Skin of body (tissue), 2 donors: ENCODE measurements around the gene PTPN3. TPM values are rescaled to one million over a fixed set of nuclear protein-coding genes. Genes with fewer than 3 reads are reported as not detected.
"Not testable (repeated sequence)": the region's sequence is repeated elsewhere in the genome, so short reads cannot be mapped to it uniquely, and the experiment has no call there.

Source experiments
- DNase-seq: peaks from one replicate; lab custom pipeline; 2025; lab: John Stamatoyannopoulos, UW
- total RNA-seq: library from RNA; depleted of rRNA; stranded (reverse); fragments of >200 nt; gene quantifications from one replicate; pipeline ENCODE4 v1.2.3, GENCODE V29; 2014

The PTPN3 gene, protein sequence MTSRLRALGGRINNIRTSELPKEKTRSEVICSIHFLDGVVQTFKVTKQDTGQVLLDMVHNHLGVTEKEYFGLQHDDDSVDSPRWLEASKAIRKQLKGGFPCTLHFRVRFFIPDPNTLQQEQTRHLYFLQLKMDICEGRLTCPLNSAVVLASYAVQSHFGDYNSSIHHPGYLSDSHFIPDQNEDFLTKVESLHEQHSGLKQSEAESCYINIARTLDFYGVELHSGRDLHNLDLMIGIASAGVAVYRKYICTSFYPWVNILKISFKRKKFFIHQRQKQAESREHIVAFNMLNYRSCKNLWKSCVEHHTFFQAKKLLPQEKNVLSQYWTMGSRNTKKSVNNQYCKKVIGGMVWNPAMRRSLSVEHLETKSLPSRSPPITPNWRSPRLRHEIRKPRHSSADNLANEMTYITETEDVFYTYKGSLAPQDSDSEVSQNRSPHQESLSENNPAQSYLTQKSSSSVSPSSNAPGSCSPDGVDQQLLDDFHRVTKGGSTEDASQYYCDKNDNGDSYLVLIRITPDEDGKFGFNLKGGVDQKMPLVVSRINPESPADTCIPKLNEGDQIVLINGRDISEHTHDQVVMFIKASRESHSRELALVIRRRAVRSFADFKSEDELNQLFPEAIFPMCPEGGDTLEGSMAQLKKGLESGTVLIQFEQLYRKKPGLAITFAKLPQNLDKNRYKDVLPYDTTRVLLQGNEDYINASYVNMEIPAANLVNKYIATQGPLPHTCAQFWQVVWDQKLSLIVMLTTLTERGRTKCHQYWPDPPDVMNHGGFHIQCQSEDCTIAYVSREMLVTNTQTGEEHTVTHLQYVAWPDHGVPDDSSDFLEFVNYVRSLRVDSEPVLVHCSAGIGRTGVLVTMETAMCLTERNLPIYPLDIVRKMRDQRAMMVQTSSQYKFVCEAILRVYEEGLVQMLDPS
- 13.3 TPM for total RNA-seq

DNA sequence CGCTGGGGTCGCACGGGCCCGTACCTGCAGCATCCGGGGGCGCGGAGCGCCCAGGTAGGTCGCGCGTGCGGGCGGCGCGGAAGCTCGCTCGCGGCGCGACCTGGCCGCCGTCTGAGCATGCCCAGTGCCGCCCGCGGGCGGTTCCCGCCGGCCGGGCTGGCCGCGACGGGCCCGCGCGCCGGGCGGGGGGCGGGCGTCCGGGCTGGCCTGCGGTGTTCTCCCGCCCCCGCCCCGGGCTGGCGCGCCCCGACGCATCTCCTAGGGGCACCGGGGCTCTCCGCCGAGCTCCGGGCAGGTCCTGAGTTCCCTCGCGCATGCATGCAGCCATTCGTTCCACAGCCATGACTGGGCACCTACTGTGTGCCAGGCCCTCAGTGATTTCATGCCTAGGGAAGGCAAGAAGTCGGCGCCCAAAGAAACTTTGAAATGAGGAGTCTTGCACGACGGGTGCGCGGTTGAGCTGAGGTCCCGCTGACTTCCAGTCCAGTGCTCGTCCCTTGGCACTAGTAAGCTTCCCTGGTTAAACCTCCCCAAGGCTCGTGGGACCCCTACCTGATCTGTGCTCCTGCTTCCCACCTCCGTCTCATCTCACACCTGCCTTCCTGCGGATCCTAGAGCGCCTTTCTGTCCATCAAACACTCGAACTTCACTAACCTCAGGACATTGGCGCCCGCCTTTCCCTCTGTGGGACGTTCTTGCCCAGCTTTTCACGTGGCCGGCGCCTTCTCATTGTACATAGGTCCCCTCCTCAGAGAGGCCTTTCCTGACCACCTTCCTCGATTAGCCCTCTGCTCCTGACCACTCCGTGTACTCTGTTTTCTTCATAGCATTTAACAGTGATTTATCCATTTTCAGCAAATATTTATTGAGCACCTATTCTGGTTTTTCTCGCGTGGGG, at the start of gene PTPN3:
Gene PTPN3, minus strand, starts transcription at position 113 of the 898 bp plus-strand sequence. CDS start 34,873 bp downstream, outside the sequence.
- no peak for DNase-seq

DNA sequence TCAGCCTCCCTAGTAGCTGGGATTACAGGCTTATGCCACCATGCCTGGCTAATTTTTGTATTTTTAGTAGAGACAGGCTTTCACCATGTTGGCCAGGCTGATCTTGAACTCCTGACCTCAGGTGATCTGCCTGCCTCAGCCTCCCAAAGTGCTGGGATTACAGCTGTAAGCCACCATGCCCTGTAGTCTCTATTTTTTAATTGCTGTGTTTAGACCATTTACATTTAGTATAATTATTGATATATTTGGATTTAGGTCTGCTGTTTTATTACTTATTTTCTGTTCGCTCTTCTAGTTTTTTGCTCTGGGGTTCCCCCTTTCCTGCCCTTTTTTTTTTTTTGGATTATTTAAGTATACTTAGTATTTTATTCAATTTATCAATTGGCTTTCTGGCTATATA, 46.8 kb upstream of the PTPN3 start:
- not testable (repeated sequence) for DNase-seq

DNA sequence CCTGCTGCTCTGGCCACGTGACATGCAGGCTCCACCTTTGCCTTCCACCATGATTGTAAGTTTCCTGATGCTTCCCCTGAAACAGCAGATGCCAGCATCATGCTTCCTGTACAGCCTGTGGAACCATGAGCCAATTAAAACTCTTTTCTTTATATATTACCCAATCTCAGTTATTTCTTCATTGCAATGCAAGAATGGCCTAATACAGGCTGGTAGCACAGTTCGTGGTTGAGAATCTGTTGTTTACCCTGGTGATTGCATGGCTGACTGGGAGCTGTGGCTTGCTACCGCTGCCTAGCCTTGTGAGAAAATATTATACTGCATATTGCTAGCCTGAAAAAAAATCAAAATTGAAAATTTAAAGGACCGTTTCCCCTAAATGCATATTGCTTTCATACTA, 44.8 kb upstream of the PTPN3 start:
- DNase-seq, result no peak

DNA sequence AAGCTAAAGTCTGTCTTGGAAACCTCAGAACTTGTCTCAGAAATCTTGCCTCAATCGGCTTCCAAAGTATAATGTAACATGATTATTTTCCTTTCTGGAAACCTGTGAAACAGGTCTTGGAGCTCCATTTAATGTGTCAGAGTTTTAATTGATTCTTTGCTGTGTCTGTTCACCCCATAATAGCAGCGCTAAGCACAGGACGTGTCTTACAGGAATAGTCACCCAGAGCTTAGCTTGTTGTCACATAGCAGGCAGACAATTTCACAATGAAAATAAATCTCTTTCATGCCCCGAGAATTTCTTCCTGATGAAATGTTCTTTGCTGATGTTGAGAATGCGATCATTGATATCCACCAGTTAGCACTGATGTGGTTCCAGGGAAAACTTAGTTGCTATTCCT, 40.2 kb upstream of the PTPN3 start:
- DNase-seq, result no peak

DNA sequence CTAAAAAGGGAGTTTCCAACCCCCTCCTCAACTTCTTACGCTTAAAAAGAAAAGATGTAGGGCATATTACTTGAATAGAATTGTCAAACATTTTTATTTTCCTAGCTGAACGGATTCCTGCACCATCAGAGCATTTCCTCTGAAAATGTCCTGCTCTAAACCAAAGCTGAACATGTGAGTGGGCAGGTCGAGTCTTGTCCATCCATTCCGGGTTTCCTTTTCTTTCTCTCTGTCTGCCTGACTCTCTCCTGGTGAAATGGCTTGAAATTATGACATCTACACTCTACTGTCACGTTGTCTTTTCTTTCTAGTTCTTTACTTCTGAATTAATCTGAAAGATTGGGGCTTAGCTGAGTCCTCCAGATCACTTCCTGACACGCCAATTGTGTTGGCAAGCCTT, 39.2 kb upstream of the PTPN3 start:
- DNase-seq, result no peak

DNA sequence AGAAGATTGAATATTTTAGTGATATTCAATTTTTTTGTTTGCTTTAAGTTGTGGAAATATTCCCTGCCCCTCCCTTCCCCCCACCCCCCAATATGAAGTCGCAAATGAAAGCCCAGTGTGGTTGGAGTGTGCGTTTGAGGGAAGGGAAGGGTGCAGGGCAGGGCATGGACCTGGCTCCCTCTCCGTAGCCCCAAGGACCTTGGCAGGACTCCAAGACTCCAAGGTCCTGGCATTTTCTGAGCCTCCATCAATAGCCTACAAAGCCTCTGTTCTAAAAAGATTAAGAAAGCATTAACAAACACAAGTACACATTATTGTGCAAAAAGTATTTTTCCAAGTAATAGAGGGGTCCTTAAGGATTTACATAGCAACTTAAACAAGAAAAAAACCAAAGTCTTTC, 38.8 kb upstream of the PTPN3 start:
- no peak for DNase-seq

DNA sequence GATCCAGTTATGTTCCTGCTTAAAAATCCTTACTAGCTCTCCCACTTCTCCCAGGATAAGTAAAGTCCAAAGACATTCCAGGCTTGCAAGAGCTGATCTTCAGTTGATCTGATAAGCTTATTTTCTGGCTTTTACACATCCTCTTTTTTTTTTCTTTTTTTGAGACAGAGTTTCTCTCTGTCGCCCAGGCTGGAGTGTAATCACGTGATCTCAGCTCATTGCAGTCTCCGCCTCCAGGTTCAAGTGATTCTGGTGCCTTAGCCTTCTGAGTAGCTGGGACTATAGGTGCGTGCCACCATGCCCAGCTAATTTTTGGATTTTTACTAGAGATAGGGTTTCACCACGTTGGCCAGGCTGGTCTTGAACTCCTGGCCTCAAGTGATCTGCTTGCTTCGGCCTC, 37.3 kb upstream of the PTPN3 start:
- no peak for DNase-seq

DNA sequence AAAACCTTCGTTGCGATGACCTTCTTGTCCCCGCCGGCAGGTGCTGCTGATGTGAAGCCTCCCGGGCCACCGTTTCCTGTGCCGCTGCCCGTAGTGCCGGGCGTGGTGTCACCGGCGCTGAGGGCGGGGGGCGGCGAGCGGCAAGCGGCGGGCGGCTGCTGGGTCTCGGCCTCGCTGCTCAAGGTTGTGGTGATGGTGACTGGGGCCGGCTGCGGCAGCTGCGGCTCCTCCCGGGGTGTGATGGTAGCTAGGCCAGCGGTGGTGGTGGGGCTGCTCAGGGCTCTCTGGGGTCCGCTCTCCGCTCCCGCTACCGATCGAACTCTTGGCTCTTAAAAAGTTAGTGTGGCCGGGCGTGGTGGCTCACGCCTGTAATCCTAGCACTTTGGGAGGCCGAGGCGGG, 36.0 kb upstream of the PTPN3 start:
- no peak for DNase-seq

DNA sequence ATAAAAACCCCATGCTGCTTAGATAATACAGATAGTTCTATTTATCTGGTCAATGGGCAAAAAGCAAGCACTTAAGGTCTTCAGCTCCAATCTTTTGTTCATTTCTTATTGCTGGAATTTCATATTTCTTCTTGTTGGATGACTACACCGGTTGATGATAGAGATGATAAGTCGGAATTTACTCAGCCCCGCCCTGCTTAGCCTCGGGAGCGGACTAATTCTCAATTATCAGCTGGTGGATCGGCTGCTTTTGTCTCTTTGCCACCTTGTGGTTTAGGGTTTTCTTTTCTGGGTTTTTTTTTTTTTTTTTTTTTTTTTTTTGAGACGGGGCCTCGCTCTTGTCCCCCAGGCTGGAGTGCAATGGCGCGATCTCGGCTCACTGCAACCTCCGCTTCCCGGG, 34.5 kb upstream of the PTPN3 start:
- DNase-seq, result not testable (repeated sequence)

DNA sequence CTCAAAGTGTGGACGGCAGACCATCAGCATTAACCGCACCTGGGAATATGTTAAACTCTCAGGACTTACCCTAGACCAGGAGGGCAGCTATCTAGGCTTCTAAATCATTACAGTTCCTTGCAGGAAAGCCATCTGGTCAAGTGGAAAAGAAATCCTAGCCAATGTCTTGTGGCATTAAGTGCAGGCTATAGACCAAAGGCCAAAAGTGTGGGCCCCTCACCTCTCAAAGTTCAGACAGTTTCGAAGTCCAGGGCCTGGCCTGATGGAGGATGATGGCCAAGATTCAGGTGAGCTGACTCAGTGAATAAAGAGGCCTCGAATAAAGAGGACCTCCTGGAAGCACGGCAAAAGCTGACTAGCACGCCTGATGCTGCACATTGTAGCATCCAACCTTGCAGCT, 24.0 kb upstream of the PTPN3 start:
- no peak for DNase-seq

DNA sequence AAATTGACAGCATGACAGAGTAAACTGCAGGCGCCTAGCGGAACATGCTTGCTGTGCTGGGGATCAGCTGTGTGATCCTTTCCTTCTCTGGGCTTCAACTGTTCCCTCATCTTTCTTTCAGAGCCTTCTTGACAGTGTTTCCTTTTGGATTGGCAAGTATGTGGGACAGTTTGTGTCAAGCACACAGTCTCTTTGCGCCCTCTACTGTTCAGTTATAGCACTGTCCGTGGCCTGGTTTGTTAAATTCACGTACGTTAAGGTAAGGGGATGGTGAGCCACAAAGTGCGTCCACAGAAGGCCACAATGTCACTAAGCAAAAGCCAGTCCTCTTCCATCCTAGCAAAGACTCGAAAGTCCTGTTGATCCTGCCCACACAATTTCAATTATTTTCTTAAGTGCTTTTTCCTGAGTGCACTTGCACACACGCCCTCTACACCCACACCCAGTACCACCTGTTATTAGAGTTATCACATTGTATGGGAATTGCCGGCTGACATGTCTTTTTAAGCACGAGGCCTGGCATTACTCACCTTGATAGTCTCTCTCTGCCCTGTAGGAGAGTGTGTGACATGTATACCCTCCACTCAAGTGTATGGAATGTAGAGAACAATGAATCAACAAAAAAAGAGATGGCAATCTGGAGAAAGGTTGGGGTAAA, 22.5 kb upstream of the PTPN3 start:
- DNase-seq, result peak; percentile 69

DNA sequence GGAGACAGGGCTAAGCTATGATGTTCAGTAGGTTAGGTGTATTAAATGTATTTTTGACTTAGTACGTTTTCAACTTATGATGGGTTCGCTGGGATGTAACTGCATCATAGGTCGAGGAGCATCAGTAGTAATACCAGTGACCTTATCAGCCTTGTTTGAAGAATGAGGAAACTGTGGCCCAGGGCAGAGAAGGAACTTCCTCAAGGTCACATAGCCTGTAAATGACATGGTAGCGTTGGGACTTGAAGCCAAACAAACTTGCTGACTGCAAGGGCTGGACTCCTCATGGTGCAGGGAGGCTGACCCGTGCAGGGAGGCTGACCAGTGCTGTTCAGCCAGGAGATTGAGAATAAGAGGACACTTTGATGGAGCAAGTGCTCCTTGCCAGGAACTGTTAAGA, 21.3 kb upstream of the PTPN3 start:
- no peak for DNase-seq

DNA sequence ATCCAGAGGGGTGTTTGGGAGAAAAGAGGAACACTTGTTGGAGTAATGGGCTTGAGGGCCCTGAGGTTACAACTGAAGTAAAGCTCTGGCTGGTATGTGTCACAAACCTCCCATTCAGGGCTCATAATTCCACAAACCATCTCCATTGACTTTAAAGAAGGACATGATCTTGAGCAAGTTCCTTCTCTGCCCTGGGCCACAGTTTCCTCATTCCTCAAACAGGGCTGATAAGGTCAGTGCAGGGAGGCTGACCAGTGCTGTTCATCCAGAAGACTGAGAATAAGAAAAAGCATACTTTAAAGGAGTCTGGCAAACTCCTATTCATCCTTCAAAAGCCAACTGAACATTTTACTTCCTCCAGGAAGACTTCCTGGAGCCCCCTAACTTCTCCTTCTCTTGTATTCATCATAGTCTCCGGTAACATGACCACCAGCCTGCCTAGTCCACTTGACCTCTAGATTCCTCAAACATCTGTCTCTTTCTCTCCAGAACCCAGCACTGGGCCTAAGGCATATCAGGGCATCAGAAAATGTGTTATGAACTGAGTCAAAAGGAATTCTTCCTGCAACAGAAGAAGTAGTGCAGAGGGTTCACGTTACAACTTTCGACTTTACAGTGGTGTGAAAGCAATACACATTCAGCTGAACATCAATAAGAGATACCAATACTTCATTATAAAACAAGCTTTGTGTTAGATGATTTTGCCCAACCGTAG, 20.7 kb upstream of the PTPN3 start:
- no peak for DNase-seq

DNA sequence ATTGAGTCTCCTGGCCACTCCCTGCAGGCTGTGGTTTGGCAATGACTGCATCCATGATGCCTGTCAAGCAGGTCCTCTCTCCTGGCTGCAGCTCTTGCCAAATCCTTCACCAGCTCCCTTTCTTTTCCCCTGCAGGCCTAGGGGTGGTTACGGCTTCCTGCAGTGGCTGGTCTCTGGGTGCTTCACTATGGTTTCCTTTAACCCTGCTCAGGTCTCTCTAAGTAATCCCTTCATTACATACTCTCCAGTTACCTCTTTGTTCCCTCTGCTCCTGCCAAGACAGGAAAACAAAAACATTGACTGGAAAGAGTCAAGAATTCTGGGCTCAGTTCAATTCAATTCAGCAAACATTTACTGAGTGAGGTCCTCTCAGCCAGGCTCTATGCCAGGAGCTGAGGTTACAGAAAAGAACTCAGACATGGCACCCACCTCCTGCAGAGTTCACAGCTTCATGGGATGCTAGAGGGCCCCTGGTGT, 19.8 kb upstream of the PTPN3 start:
- DNase-seq, result no peak

DNA sequence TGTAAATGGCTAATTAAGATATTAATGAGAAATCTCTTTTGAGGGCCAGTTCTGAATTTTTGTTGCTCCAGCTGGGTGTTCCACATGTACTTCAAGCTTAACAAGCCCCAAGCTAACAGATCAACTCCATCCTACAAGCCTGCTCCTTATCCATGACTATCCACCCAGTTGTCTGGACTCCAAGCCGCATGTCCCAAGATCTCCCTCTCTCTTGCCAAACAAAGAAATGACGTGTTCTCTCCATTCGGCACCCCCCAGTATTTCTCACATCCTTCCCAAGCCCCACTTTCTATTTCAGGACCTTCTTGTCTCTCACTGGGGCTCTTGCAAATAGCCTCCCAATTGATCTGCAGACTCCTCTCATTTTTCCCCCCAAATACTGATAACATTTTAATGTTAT, 15.8 kb upstream of the PTPN3 start:
- no peak for DNase-seq

DNA sequence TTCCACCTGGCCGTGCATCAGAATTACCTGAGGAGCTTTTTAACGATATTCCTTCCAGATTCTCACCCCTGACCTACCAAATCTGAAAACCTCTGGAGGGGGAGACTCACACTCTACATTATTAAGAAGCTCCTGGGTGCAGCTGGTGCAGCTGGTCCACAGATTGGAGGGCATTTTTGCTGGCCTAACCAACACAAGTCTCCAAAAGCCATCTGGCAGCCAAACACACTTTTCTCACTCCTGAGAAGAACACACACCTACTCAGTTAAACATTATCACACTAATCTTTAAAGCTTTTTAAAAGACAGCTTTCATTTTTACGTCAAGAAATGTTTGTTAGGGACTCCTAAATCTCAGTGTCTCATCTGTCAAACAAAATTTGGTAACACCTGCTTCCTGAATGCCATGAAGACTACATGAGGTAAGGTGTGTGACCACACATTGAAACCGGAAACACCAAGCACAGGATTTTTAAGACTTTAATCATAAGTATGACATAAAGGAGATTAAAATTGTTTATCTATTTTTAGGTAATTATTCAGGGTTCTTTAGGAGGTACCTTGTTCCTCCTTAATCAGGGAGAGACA, 14.2 kb upstream of the PTPN3 start:
- no peak for DNase-seq

DNA sequence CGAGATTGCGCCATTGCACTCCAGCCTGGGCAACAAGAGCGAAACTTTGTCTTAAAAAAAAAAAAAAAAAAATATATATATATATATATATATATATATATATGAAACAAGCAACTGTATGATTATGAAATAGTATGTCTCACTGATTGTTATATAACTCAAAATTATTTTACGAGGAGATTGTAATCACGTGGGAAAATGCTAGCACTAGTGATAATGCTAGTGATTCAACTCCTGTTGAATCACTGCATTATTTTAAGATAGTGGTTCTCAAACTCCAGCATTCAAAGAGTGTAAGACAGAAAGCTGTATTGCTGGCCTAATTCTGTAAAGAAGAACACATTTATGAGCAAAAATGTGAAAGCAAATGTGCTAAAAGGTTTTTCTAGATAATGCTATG, 12.4 kb upstream of the PTPN3 start:
- DNase-seq, result no peak

DNA sequence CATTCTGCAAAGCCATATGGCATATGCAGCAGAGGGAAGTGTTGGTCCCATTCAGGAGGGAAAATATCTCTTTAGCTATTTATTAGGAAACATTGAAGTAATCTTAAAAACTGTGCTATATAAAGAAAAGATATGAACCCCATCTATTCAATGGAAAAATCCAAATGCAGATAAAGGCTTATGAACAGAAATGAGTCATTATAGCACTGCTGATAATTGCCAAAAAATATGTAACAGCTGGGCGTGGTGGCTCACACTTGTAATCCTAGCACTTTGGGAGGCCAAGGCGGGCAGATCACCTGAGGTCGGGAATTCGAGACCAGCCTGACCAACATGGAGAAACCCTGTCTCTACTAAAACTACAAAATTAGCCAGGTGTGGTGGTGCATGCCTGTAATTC, 11.9 kb upstream of the PTPN3 start:
- not testable (repeated sequence) for DNase-seq

DNA sequence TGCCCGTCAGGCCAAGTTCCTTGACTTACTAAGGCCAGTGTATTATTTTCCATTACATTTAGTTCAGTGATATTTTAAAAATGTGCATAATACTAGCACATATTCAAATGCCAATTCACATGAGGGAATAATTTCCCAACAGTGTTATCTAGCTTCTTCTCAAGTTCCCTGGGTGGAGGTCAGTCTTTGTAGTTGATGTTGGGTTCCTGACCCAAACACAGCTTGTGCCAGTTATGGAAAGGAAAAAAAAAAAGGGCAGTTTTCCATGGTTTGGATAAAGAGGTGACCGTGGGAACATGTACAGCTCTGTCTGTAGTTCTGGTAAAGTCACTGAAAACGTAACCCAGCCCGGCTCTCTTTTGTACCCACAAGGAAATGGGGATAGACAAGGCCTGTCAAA, 11.5 kb upstream of the PTPN3 start:
- no peak for DNase-seq

DNA sequence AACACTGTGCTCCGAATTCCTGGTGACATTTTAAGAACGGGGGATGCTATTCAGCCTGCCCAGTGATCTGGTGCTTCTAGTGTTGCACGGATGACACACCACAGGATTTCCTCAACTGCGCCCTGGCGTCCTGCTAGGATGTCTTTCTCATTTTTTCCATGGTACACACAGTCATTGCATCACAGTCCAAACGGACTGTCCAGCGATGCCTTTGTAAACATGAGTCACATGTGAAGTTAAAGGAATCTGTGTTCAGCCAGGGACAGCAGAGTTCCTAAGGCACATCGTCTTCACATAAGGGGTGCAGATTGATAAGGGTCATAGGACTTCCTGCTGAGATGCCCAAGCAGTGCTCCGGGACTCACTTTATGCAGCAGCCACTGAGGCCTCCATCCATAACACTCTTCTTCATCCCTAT, 9.3 kb upstream of the PTPN3 start:
- no peak for DNase-seq
